Uterus (tissue), 2 donors: Measurements from ENCODE around the gene SNTB2.

Experiments used
- CTCF ChIP-seq, 4 experiments: fragments of 200-600 bp in 2 of 4; fragments of 450-650 bp in 2 of 4; sonication (generic) in 2 of 4; IDR thresholded peaks; one replicate each; pipeline ENCODE4 v1.5.1; 2016 to 2019; ENCODE audit warnings: antibody characterized with exemption in 4 of 4, mild to moderate bottlenecking in 2 of 4, moderate library complexity in 1 of 4
- POLR2A ChIP-seq, 2 donors: fragments of 450-650 bp; IDR thresholded peaks; one replicate each; pipeline ENCODE4 v1.6.1; 2016; ENCODE audit warnings: antibody characterized with exemption in 2 of 2, mild to moderate bottlenecking in 1 of 2, moderate library complexity in 1 of 2

GRCh38 chr16:69321080-69321479 is 134.1 kb downstream of the SNTB2 start:
- TF ChIP-seq POLR2A (IDR thresholded peaks at IDR 0.05) (no peak), CTCF (IDR thresholded peaks at IDR 0.05) (no peak)
